ENCODE data around the gene POLR3F. TPM values are rescaled to one million over a fixed set of nuclear protein-coding genes. Genes with fewer than 3 reads are reported as not detected.
"Not testable (repeated sequence)": the region's sequence is repeated elsewhere in the genome, so short reads cannot be mapped to it uniquely, and the experiment has no call there.

POLR3F gene
- total RNA-seq, 1 experiment from 2014 or later: 11.2 TPM

DNA sequence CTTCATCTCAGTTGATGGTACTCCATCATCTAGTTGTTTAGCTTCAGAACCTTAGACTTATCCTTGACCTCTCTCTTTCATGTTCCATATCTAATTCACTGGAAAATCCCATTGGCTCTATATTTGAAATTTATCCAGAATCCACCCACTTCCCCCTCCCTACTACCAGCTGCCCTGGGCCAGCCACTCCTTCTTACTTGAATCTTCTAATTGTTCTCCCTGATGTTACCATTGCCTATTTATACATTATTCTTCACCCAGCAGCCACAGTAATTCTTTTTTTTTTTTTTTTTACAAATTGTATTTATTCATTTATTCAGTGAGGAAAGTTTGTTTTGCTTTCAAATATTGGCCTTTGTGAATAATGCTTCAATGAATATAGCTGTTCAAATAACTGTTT lies 48.8 kb downstream of the POLR3F start:
- DNase-seq (ENCODE audit: unreplicated experiment): no peak
- Mint-ChIP-seq H3K27ac (ENCODE audit: low read depth, unreplicated experiment) (no peak overlapping the region), H3K4me1 (ENCODE audit: insufficient read depth, unreplicated experiment) (peaks cover 3% of the 10 kb centered on the region), H3K9me3 (ENCODE audit: unreplicated experiment) (no peaks in the 10 kb centered on the region), H3K27me3 (ENCODE audit: insufficient read depth, unreplicated experiment) (no peaks in the 10 kb centered on the region), H3K36me3 (ENCODE audit: insufficient read depth, unreplicated experiment) (peaks cover 28% of the 10 kb centered on the region), H3K4me3 (ENCODE audit: unreplicated experiment) (no peak overlapping the region)
- BruUV-seq (replicated peaks): no TSS peak
- intact Hi-C loops (cut with micrococcal nuclease): no loop called here
- TF ChIP-seq, protein P1, sequence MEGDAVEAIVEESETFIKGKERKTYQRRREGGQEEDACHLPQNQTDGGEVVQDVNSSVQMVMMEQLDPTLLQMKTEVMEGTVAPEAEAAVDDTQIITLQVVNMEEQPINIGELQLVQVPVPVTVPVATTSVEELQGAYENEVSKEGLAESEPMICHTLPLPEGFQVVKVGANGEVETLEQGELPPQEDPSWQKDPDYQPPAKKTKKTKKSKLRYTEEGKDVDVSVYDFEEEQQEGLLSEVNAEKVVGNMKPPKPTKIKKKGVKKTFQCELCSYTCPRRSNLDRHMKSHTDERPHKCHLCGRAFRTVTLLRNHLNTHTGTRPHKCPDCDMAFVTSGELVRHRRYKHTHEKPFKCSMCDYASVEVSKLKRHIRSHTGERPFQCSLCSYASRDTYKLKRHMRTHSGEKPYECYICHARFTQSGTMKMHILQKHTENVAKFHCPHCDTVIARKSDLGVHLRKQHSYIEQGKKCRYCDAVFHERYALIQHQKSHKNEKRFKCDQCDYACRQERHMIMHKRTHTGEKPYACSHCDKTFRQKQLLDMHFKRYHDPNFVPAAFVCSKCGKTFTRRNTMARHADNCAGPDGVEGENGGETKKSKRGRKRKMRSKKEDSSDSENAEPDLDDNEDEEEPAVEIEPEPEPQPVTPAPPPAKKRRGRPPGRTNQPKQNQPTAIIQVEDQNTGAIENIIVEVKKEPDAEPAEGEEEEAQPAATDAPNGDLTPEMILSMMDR (IDR thresholded peaks at IDR 0.05; ENCODE audit: unreplicated experiment): no peak
- CTCF ChIA-PET: interaction anchor here (0.7 to 1.3 kb wide), 5 partner anchors 8 to 400 kb away, joined by 3 to 5 read pairs (median 3); no protein-coding TSS in a partner anchor
- POLR2A ChIA-PET: interaction anchor here (0.6 to 1.5 kb wide), 4 partner anchors 9 to 380 kb away, joined by 3 to 10 read pairs (median 5); partner anchors contain the start of genes SEC23B and SMIM26

DNA sequence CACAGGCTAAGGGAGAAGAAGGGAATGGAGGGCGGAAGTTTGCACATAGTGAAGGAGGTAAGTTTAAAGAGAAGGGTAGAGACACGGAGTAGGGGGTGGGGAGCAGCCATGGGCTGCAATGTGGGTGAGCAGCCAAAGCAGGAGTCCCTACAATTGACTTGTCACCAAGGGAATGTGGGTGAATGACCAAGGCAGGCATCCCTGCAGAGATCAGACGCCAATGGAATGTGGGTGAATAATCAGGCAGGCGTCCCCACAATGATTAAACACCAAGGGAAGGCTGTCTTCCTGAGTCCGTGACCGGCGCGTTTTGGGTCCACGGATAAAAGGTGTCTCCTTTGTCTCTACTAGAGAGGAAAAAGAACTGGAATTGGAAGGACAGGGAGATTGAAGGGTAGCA lies 54.9 kb downstream of the POLR3F start:
- intact Hi-C loops (cut with micrococcal nuclease); H3K27ac Mint-ChIP-seq (ENCODE audit: low read depth, unreplicated experiment); H3K4me3 Mint-ChIP-seq (ENCODE audit: unreplicated experiment); H3K9me3 Mint-ChIP-seq (ENCODE audit: unreplicated experiment); POLR2A ChIA-PET; H3K27me3 Mint-ChIP-seq (ENCODE audit: insufficient read depth, unreplicated experiment); DNase-seq (ENCODE audit: unreplicated experiment); BruUV-seq (replicated peaks): not testable (repeated sequence)
- CTCF ChIA-PET: interaction anchor here (0.6 kb wide), 1 partner anchor 25 kb away, joined by 4 read pairs; no protein-coding TSS in a partner anchor
- peaks cover 14% of the 10 kb centered on the region for H3K4me1 Mint-ChIP-seq (ENCODE audit: insufficient read depth, unreplicated experiment)
- peaks cover 33% of the 10 kb centered on the region for H3K36me3 Mint-ChIP-seq (ENCODE audit: insufficient read depth, unreplicated experiment)

DNA sequence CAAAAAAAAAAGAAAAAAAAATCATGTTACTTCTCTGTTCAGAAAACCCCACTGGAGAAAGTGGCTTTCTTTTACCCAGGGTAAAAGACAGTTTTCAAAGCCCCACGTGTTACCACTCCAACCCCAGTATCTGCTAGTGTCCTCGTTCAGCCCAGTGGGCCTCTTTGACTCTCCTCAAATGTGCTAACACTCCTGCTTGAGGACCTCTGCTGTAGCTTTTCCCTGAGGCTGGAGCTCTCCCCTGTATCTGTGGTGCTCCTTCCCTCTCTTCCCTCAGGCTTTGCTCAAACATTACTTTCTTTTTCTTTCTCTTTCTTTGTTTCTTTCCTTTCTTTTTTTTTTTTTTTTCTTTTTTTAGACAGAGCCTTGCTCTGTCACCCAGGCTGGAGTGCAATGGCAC lies 55.9 kb downstream of the POLR3F start:
- H3K27me3 Mint-ChIP-seq (ENCODE audit: insufficient read depth, unreplicated experiment): no peaks in the 10 kb centered on the region
- intact Hi-C loops (cut with micrococcal nuclease): no loop called here
- H3K4me1 Mint-ChIP-seq (ENCODE audit: insufficient read depth, unreplicated experiment): peaks cover 14% of the 10 kb centered on the region
- ChIA-PET POLR2A (interaction anchor here (3.2 kb wide), 1 partner anchor 15 kb away, joined by 31 read pairs; the partner anchor contains the start of gene SEC23B), CTCF (interaction anchor here (0.8 kb wide), 1 partner anchor 8 kb away, joined by 3 read pairs; no protein-coding TSS in a partner anchor)
- no peaks in the 10 kb centered on the region for H3K9me3 Mint-ChIP-seq (ENCODE audit: unreplicated experiment)
- TF ChIP-seq, protein P1 (IDR thresholded peaks at IDR 0.05; ENCODE audit: unreplicated experiment): no peak
- H3K36me3 Mint-ChIP-seq (ENCODE audit: insufficient read depth, unreplicated experiment): peaks cover 43% of the 10 kb centered on the region
- no peak for DNase-seq (ENCODE audit: unreplicated experiment)
- no peak overlapping the region for H3K4me3 Mint-ChIP-seq (ENCODE audit: unreplicated experiment)
- BruUV-seq (replicated peaks): no TSS peak
- no peak overlapping the region for H3K27ac Mint-ChIP-seq (ENCODE audit: low read depth, unreplicated experiment)

DNA sequence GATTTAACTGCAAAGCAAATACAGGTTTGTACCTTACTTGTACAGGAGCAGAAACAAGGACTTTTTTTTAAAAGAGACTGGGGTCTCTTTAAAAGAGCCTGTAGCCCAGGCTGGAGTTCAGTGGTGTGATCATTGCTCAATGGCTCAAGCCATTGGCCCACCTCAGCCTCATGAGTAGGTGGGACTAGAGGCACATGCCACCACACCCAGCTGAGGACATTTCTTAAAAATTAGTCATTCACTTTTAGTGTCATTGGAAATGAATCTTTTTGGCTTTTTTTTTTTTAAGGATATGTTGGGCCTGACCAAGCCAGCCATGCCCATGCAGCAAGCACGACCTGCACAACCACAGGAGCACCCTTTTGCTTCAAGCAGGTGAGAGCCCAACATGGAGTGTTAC lies 57.5 kb downstream of the POLR3F start:
- peaks cover 59% of the 10 kb centered on the region for H3K36me3 Mint-ChIP-seq (ENCODE audit: insufficient read depth, unreplicated experiment)
- intact Hi-C loops (cut with micrococcal nuclease): no loop called here
- H3K4me3 Mint-ChIP-seq (ENCODE audit: unreplicated experiment): peak overlapping the region; percentile 30
- no peaks in the 10 kb centered on the region for H3K9me3 Mint-ChIP-seq (ENCODE audit: unreplicated experiment)
- no peak overlapping the region for H3K27ac Mint-ChIP-seq (ENCODE audit: low read depth, unreplicated experiment)
- ChIA-PET CTCF (interaction anchor here (0.6 to 1.1 kb wide), 4 partner anchors 9 to 29 kb away, joined by 3 to 4 read pairs (median 3); no protein-coding TSS in a partner anchor), POLR2A (interaction anchor here (0.7 to 3.2 kb wide), 6 partner anchors 10 to 557 kb away, joined by 3 to 31 read pairs (median 8); partner anchors contain the start of genes DZANK1, POLR3F, RBBP9 and SEC23B)
- H3K27me3 Mint-ChIP-seq (ENCODE audit: insufficient read depth, unreplicated experiment): no peaks in the 10 kb centered on the region
- DNase-seq (ENCODE audit: unreplicated experiment): peak; percentile 65
- H3K4me1 Mint-ChIP-seq (ENCODE audit: insufficient read depth, unreplicated experiment): peaks cover 14% of the 10 kb centered on the region
- no TSS peak for BruUV-seq (replicated peaks)
- TF ChIP-seq, protein P1 (IDR thresholded peaks at IDR 0.05; ENCODE audit: unreplicated experiment): no peak

DNA sequence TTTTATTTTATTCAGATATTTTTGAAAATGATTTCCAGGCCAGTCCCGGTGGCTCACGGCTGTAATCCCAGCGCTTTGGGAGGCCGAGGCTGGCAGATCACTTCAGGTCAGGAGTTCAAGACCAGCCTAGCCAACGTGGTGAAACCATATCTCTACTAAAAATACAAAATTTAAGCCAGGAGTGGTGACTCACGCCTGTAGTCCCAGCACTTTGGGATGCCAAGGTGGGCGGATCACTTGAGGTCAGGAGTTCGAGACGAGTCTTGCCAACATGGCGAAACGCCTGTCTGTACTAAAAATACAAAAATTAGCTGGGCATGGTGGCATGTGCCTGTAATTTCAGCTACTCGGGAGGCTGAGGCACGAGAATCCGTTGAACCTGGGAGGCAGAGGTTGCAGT lies 59.6 kb downstream of the POLR3F start:
- BruUV-seq (replicated peaks); H3K27me3 Mint-ChIP-seq (ENCODE audit: insufficient read depth, unreplicated experiment); H3K9me3 Mint-ChIP-seq (ENCODE audit: unreplicated experiment); H3K4me3 Mint-ChIP-seq (ENCODE audit: unreplicated experiment); intact Hi-C loops (cut with micrococcal nuclease); H3K27ac Mint-ChIP-seq (ENCODE audit: low read depth, unreplicated experiment); DNase-seq (ENCODE audit: unreplicated experiment): not testable (repeated sequence)
- Mint-ChIP-seq H3K36me3 (ENCODE audit: insufficient read depth, unreplicated experiment) (peaks cover 79% of the 10 kb centered on the region), H3K4me1 (ENCODE audit: insufficient read depth, unreplicated experiment) (peaks cover 14% of the 10 kb centered on the region)
- ChIA-PET CTCF (interaction anchor here (1.6 kb wide), 1 partner anchor 113 kb away, joined by 3 read pairs; no protein-coding TSS in a partner anchor), POLR2A (interaction anchor here (3.9 kb wide), 1 partner anchor 18 kb away, joined by 23 read pairs; the partner anchor contains the start of gene SEC23B)
